Natural killer cell (primary cell): ENCODE data around the gene TMEM150C. TPM values are rescaled to one million over a fixed set of nuclear protein-coding genes. Genes with fewer than 3 reads are reported as not detected.

Experiments used
- ATAC-seq, 3 donors: fragments of 150-1000 bp in 2 of 3; fragments of 200-7000 bp in 1 of 3; cut with Tn5 transposase; 1 replicate in 1 of 3; 2 replicates in 2 of 3; pipeline ENCODE4 v1.10.0; 2021; ENCODE audit warnings: mild to moderate bottlenecking in 2 of 3, moderate library complexity in 2 of 3
- DNase-seq, 2 donors: peaks; one replicate each; pipeline versions ENCODE4 v3.0.0 to v3.0.0-alpha.2; 2013 to 2021; ENCODE audit warnings: mixed read lengths in 1 of 2
- H3K27ac ChIP-seq: one replicate; pipeline ENCODE4 v1.5.1; 2013; ENCODE audit warnings: mild to moderate bottlenecking, low read length
- H3K27me3 ChIP-seq: one replicate; pipeline ENCODE4 v1.6.1; 2013; ENCODE audit warnings: low read length; ENCODE audit not compliant: control insufficient read depth, insufficient read depth
- H3K36me3 ChIP-seq: one replicate; pipeline ENCODE4 v1.6.1; 2013; ENCODE audit warnings: low read length; ENCODE audit not compliant: control insufficient read depth, insufficient read depth
- H3K4me1 ChIP-seq: one replicate; pipeline ENCODE4 v1.6.1; 2013; ENCODE audit warnings: low read length; ENCODE audit not compliant: control insufficient read depth, insufficient read depth
- H3K4me3 ChIP-seq: one replicate; pipeline ENCODE4 v1.5.1; 2013; ENCODE audit warnings: low read length
- H3K9me3 ChIP-seq: one replicate; pipeline ENCODE4 v1.6.1; 2013; ENCODE audit warnings: low read length; ENCODE audit not compliant: control insufficient read depth, insufficient read depth
- H3K27ac Mint-ChIP-seq, 2 donors: one replicate each; pipeline ENCODE4 v1.8.0; 2022; ENCODE audit warnings: mild to moderate bottlenecking in 2 of 2, mixed read lengths in 2 of 2, moderate library complexity in 1 of 2
- H3K27me3 Mint-ChIP-seq, 2 donors: one replicate each; pipeline ENCODE4 v1.8.0; 2022; ENCODE audit warnings: low read depth in 2 of 2, mixed read lengths in 2 of 2
- H3K36me3 Mint-ChIP-seq: one replicate; pipeline ENCODE4 v1.8.0; 2022; ENCODE audit warnings: mixed read lengths
- H3K4me1 Mint-ChIP-seq, 2 donors: one replicate each; pipeline ENCODE4 v1.8.0; 2022; ENCODE audit warnings: mixed read lengths in 2 of 2
- H3K4me3 Mint-ChIP-seq: one replicate; pipeline ENCODE4 v1.8.0; 2022; ENCODE audit warnings: mild to moderate bottlenecking, moderate library complexity, mixed read lengths
- H3K9me3 Mint-ChIP-seq, 2 donors: one replicate each; pipeline ENCODE4 v1.8.0; 2022; ENCODE audit warnings: mixed read lengths in 2 of 2
- WGBS: methylation state at CpG from one replicate; pipeline ENCODE4 v1.1.7; 2013; ENCODE audit warnings: missing lambda C conversion rate; ENCODE audit not compliant: insufficient coverage; 5-methylcytosine and 5-hydroxymethylcytosine counted together
- intact Hi-C: fragments of 100-400 bp; cut with micrococcal nuclease; formaldehyde crosslinking; loops from one replicate; pipeline ENCODE4 v1.14.2; 2022
- total RNA-seq, 4 donors: library from RNA; stranded (reverse); fragments of 120-200 nt in 1 of 4; gene quantifications; one replicate each; pipeline versions ENCODE4 v1.2.3 to v1.2.4, GENCODE V29; 2013 to 2022
- TF ChIP-seq, protein P1 (sequence below): fragments of 200-600 bp; IDR thresholded peaks from one replicate; pipeline ENCODE4 v1.8.0; 2022; ENCODE audit warnings: antibody characterized with exemption

The TMEM150C gene
- total RNA-seq, 3 donors from 2014 or later (not counting 1 experiment from before 2014, with no cell fraction given): not detected

DNA sequence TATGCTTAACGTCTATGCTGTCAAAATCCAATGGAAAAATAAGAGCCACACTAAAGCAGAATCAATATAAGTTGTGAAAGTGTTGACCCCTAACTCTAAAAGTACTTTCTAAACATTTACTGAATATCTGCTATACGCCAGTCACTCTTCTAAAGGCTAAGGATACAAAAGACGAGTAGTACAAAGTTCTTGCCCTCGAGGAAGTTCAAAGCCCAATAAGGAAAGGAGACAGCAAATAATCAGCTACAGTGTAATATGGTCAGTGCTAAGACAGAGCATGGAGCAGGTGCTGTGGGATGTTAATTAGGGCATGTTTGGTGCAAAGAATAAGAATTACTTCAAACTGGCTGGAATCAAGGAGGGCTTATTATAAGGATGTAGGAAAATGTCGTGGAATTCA is 31.6 kb upstream of the TMEM150C start:
- DNase-seq: no peak
- H3K27ac Mint-ChIP-seq: no peak overlapping the region
- 80% methylated on average over 5 of the region's 5 CpGs for WGBS
- H3K36me3 Mint-ChIP-seq: no peaks in the 10 kb centered on the region
- intact Hi-C loops: no loop called here
- Histone ChIP-seq H3K4me3 (no peak overlapping the region), H3K9me3 (no peaks in the 10 kb centered on the region), H3K36me3 (no peaks in the 10 kb centered on the region), H3K4me1 (no peaks in the 10 kb centered on the region), H3K27ac (no peak overlapping the region), H3K27me3 (no peaks in the 10 kb centered on the region)
- ATAC-seq: no peak
- peaks cover 9 to 11% of the 10 kb centered on the region in 2 donors for H3K27me3 Mint-ChIP-seq
- TF ChIP-seq, protein P1, sequence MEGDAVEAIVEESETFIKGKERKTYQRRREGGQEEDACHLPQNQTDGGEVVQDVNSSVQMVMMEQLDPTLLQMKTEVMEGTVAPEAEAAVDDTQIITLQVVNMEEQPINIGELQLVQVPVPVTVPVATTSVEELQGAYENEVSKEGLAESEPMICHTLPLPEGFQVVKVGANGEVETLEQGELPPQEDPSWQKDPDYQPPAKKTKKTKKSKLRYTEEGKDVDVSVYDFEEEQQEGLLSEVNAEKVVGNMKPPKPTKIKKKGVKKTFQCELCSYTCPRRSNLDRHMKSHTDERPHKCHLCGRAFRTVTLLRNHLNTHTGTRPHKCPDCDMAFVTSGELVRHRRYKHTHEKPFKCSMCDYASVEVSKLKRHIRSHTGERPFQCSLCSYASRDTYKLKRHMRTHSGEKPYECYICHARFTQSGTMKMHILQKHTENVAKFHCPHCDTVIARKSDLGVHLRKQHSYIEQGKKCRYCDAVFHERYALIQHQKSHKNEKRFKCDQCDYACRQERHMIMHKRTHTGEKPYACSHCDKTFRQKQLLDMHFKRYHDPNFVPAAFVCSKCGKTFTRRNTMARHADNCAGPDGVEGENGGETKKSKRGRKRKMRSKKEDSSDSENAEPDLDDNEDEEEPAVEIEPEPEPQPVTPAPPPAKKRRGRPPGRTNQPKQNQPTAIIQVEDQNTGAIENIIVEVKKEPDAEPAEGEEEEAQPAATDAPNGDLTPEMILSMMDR: no peak
- H3K9me3 Mint-ChIP-seq: no peaks in the 10 kb centered on the region
- H3K4me3 Mint-ChIP-seq: no peak overlapping the region
- no peaks in the 10 kb centered on the region for H3K4me1 Mint-ChIP-seq

DNA sequence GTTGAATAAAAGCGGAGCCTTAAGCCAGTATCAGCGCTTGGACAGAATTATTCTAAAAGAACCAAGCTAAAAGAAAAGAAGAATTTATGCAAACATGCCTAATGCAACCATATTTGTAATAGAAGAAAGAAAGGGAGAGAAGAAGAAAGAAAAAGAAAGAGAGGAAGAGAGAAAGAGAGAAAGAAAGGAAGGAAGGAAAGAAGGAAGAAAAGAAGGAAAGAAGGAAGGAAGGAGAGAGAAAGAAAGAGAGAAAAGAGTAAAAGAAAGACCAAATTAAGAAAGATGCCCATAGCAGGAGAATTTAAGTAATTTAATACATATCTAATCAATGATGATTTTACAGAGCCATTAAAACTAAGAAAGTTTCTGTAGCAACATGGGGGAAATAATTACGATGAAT is 30.9 kb upstream of the TMEM150C start:
- peaks cover 11% of the 10 kb centered on the region in 2 donors for H3K27me3 Mint-ChIP-seq
- no peak overlapping the region for H3K4me3 ChIP-seq
- intact Hi-C loops: no loop called here
- no peaks in the 10 kb centered on the region for H3K9me3 Mint-ChIP-seq
- H3K36me3 ChIP-seq: no peaks in the 10 kb centered on the region
- WGBS: 100% methylated on average over 3 of the region's 3 CpGs
- H3K36me3 Mint-ChIP-seq: no peaks in the 10 kb centered on the region
- no peak overlapping the region for H3K4me3 Mint-ChIP-seq
- H3K4me1 ChIP-seq: no peaks in the 10 kb centered on the region
- no peak overlapping the region for H3K27ac Mint-ChIP-seq
- H3K27me3 ChIP-seq: no peaks in the 10 kb centered on the region
- H3K27ac ChIP-seq: no peak overlapping the region
- H3K4me1 Mint-ChIP-seq: no peaks in the 10 kb centered on the region
- TF ChIP-seq, protein P1: no peak
- H3K9me3 ChIP-seq: no peaks in the 10 kb centered on the region
- ATAC-seq (no peak), DNase-seq (no peak)

DNA sequence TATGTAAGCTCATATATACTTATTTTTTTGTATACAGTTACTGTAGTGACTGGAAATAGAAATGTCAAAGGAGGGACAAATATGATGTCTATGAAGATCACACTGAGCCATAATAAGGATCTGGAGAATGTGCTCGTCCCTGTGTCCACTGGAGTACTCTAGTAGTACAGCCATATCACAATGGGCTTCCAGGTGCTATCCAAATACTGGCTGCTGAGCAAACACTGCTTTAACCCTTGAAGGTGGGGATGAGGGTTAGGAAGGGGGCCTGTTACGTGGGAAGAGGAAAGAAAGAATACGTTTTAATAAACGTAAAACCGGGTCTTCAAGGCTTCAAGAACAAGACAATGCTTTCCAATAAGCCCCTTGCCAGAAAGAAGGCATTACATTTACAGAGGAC is 29.8 kb upstream of the TMEM150C start:
- Mint-ChIP-seq H3K4me1 (no peaks in the 10 kb centered on the region), H3K4me3 (no peak overlapping the region), H3K36me3 (no peaks in the 10 kb centered on the region), H3K9me3 (no peaks in the 10 kb centered on the region), H3K27ac (no peak overlapping the region), H3K27me3 (peaks cover 11% of the 10 kb centered on the region in 2 donors)
- intact Hi-C loops: no loop called here
- Histone ChIP-seq H3K27ac (no peak overlapping the region), H3K9me3 (no peaks in the 10 kb centered on the region), H3K4me3 (no peak overlapping the region), H3K4me1 (no peaks in the 10 kb centered on the region), H3K27me3 (no peaks in the 10 kb centered on the region), H3K36me3 (no peaks in the 10 kb centered on the region)
- ATAC-seq (no peak), DNase-seq (no peak)
- 85% methylated on average over 5 of the region's 5 CpGs for WGBS
- TF ChIP-seq, protein P1: no peak

DNA sequence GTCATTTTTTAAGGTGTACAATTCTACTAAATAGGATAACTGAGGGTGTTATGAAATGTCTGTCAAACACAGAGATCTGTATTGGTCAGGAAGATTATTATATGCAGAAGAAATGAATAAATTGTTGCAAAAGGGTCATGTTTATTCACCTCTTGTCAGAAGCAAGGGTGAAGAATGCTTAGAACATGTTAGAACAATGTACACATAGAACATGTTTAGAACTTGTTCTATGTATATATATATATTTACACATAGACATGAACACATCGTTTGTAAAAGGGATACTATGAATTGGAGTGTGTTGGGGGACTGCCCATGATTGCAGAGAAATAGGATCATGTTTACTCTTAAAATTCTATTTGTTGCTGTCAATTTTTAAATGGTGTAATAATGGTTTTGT is 28.0 kb upstream of the TMEM150C start:
- H3K4me1 Mint-ChIP-seq: no peaks in the 10 kb centered on the region
- no peaks in the 10 kb centered on the region for H3K4me1 ChIP-seq
- H3K27ac Mint-ChIP-seq: no peak overlapping the region
- H3K36me3 ChIP-seq: no peaks in the 10 kb centered on the region
- H3K36me3 Mint-ChIP-seq: no peaks in the 10 kb centered on the region
- no peaks in the 10 kb centered on the region for H3K9me3 Mint-ChIP-seq
- H3K4me3 Mint-ChIP-seq: no peak overlapping the region
- peaks cover 11% of the 10 kb centered on the region in 2 donors for H3K27me3 Mint-ChIP-seq
- TF ChIP-seq, protein P1: no peak
- ATAC-seq (no peak), DNase-seq (no peak)
- no peak overlapping the region for H3K27ac ChIP-seq
- intact Hi-C loops: no loop called here
- H3K4me3 ChIP-seq: no peak overlapping the region
- no peaks in the 10 kb centered on the region for H3K9me3 ChIP-seq
- 100% methylated on average over 1 of the region's 1 CpG for WGBS
- no peaks in the 10 kb centered on the region for H3K27me3 ChIP-seq
